HG03097 (cell line): ENCODE data around the gene DCHS1.

Source experiments
- ATAC-seq: cut with Tn5 transposase; IDR thresholded peaks from one replicate; pipeline ENCODE4 v1.9.1; 2021; ENCODE audit not compliant: unreplicated experiment, low FRiP score

The DCHS1 gene

DNA sequence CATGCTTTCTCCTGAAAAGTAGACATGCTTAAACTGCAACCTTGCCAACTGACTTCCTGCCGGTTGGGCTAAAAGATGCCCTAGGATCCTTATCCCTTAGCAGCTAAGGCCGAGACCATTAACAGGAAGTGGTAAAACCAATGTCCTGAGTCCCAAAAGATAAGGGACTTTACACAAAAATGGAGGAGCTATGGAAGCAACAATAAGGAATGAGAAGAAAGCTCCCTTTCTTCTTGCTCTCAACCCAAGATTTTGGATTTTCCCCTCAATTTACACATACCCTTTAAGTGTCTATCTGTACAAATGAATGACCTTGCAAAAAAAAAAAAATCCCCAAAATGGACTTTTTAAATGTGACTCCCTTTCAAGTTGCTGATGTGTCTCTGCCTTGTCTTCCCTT, 16.4 kb upstream of the DCHS1 start:
- ATAC-seq = no peak

DNA sequence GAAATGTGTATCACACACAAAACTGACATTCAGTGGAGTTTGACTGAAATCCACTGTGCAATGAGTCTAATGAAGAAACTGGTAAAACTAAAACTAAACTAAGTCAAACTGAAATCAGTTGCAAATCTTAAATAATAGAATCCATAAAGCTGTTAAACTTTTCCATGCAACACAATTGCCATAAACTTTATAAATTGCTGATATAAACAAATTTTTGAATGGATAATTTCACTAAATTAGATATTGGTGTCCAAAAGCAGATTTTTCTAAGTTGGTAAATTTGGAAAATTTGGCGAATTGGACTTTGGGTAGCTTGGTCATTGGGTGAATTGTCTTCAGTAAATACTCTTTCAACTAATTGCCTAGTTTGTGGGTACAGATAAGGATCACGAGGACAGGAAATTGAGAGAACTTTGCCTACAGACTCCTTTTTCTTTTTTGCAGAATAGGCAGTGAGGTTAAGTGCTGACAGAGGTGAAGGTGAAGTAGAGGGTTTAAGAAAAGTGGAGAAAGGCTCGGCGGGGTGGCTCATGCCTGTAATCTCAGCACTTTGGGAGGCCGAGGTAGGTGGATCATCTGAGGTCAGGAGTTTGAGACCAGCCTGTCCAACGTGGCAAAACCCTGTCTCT, 14.7 kb upstream of the DCHS1 start:
- no peak for ATAC-seq

DNA sequence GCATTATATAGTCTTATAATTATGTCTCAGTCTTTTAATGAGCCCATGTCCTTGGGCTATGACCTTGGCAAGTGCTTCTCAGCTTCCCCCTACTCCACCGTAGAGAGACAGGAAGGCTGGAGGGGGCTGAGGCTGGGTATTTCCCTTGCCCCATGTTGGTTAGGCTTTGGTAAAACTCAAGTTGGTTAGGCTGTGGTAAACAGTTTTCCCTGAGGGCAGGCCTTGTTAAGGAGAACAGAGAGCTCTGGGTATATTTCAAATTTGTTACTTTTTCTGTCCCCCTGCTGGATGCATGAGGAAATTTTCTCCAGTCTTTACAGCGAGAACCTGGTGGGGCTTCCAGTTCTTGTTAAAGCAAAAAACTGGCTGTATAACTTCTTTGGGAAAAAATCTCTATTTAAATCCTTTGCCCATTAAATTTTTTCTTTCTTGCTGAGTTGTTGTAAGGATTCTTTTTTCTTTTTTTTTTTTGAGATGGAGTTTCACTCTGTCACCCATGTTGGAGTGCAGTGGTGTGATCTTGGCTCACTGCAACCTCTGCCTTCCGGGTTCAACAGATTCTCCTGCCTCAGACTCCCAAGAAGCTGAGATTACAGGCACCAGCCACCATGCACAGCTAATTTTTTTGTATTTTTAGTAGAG, 12.2 kb upstream of the DCHS1 start:
- ATAC-seq = no peak

DNA sequence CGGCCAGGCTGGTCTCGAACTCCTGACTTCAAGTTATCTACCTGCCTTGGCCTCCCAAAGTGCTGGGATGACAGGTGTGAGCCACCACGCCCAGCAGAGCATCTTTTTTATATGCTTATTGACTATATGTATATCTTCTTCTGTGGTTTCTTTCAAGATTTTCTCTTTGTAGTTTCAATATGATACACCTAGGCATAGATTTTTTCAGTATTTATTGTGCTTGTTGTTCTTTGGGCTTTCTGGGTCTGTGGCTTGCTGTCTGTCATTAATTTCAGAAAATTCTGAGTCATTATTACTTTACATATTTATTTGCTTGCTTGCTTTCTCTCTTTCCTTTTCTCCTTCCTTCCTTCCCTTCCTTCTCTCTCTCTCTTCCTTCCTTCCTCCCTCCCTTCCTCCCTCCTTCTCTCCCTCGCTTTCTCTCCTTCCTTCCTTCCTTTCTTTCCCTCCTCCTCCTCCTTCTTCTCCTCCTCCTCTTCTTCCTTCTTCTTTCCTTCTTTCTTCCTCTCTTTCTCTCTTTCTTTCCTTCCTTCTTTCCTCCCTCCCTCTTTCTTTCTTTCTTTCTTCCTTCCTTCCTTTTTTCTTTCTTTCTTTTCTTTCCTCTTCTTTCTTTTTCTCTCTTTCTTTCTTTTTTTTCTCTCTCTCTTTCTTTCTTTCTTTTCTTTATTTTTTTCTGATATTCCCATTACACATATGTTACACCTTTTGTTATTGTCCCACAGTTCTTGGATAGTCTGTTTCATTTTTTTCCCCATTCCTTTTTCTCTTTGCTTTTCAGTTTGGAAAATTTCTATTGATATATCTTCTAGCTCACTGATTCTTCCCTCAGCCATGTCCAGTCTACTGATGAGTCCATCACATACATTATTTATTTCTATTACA, 10.9 kb upstream of the DCHS1 start:
- no peak for ATAC-seq

DNA sequence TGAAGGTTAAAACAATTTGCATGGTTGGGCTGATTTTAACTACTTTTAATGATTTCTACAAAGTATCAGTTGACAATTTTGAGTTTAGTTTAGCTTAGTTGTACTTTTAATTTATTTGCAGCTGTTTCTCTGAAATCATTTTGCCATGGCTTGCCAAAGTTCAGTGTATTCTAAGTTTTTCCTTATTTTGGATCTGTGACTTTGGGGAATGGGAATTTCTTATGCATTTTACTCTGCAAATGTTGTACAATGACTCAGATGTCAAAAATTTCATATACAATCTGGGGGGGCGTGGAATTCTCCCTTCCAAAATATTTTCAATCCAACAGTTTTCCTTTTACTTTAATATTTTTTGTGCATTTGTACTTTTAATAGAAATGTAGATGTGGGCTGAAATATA, 8.9 kb upstream of the DCHS1 start:
- ATAC-seq = no peak

DNA sequence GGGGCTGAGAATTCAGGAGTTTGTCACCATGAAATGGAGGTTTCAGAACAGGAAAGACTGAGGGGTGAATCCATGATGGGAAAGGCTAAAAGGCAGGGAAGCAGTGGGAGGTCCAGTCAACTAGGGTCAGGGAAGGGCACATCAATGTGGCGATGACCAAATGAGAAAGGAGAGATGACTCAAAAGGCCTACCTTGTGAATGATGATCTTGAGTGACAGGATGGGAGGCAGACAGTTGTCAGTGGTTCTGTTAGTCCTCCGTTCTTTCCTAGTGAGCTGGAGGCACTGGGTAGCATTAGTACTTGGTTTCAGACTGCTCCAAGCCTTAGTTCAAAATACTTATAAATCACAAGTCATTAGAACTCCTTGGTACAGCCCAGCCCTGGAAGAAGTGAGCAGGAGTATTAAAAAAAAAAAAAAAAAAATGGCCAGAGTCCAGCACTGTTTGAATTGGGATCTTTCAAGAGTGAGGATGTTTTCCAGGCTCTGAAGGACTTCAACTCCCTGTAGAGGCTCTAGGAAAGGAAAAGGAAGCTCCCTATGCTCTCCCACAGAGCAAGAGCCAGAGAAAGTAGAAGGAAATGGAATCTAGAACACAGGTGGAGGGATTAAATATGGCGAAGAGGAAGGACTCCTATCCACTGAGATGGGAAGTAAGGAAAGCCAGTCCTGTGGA, 8.3 kb upstream of the DCHS1 start:
- ATAC-seq = no peak

DNA sequence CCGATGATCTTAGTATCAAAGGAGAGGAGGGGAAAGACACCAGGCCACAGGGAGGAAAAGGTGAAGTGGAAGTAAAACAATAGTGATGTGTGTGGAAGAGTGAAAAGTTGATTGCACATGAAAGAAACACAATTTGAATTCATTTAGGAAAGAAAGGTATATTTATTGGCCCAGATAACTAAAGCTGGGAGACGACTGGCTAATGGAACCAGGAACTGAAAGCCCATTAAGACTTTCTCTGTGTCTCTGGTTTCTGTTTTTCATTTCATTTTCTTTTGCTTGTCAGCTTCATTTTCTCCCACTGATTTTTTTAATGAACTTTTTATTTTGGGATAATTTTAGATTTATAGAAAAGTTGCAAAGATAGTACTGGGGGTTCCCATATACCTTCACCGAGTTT, 5.1 kb upstream of the DCHS1 start:
- no peak for ATAC-seq

DNA sequence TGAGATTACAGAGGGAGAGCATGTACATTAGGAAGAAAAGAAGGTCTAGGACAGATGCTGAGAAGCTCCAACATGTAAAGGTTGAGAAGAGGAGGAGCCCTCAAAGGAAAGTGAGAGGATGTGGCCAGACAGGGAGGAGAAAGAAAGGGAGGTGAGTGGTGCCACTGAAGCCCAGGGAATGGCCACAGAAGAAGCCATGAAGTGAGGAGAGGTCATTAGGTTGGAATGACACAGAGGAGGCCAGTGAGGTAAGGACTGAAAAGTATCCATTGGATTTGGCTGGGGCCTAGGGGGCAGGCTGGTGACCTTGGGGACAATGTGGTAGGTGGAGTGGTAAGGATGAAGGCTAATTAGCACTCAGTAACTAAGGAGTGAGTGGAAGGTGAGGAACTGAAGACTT, 3.0 kb upstream of the DCHS1 start:
- no peak for ATAC-seq

DNA sequence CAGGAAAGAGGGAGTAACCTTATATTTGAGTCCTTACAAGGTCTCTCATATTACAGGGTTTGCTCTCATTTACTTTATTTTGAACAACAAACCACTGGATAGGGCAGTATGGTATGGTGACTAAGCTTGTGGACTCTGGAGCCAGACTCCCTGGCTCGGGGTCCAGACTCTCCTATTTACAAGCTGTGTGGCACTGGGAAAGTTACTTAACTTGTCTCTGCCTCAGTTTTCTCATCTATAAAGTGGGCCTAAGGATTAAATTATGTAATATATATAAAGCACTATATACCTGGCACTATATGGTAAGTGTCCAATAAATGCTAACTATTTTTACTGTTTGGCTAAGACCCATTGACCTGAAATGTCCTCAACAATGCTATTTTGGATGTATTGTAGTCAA, 1.7 kb upstream of the DCHS1 start:
- no peak for ATAC-seq

DNA sequence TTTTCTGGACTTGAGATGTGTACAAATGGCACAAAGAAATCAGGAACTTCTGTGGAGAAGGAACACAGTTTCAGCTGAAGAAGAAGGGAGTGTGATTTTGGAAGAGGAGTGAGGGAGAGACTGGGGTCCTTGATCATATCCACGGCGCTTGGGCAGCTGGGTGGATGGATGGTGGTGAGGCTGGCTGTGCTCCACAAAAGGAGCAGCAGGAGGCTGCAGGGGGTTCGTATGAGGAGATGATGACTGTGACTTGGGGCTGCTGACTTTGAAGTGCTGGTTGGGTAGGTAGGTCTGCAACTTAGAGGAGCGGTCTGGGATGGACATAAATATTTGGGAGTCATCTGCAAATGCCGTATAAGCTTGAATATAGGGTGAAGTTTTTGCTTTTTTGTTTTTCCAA, 1.3 kb upstream of the DCHS1 start:
- no peak for ATAC-seq

DNA sequence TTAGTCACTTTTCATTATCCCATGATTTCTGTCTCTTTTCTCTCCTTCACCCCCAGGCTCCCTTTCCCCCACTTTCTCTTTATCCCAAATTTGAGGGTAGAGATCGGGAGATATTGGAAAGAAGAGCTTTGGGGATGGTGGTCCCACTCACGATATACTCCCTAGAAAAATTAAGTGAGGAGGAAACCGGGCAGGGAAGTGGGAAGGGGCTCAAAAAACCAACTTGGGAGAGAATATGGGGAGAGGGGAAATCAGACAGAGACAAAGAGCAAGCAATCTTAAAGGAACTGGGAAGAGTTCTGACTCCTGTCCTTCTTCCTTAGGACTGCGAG, 941 bp upstream of the DCHS1 start:
- ATAC-seq = no peak

DNA sequence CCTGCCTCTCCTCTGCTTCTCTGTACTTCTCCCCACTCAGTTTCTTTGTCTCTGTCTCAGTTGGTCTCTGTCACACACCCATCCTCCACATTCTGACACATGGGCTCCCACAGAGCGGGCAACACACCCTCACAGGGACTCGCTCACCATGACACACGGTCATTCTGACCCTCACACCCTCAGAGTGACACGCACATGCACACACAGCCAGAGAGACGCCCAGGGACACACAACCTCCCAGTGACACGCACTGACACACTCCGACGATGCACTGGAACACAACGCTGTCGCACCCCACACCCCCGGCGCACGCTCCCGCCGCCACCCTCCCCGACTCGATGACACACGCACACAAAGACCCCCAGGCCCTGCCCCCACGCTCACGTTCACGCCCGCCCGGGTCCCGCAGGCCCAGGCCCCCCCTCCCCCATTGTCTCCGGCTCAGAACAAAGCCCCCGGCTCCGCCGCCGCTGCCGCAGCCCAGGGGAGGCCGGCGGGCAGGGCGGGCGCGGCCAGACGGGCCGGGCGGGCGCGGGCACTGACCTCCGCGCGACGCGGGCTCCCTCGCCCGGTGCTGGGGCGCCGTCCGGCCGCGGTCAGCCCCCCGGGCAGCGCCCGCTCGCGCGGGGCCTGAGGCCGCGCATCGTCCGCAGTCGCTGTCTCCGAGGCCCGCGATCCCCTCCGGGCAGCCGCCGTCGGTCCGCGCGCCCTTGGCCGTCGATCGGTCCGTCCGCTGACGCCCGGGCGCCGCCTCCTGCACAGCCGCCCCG, 404 bp downstream of the DCHS1 start:
- no peak for ATAC-seq

DNA sequence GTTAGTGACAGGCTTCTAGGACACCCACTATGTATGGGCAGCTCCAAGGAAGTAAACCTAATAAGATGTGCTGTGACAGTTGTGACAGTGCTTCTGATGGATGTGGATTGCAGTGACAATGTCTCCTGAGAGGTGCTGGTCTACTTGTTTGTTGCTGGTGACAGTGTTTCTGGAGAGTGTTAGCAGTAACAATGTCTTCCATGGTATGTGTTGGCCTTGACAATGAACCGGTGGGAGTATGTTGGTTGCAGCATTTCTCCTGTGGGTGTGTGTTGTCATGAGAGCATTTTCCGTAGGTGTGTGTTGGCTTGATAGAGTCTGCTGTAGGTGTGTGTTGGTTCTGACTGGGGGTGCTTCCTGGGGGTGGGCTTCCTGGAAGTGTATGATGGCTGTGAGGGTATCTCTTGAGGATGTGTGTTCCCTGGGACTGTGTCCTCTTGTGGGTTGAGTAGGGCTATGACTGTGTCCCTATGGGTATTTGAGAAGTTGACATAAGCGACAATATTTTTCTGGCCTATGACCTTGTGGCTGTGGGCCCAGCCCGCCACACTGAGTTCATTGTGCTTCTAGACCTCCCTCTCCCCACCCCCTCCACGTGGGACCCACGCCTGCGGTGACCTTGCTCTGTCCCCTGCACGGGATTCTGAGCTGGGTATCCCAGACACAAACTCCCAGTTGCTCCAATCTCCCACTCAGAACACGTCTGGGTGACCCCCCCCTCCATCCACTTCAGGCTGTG, 1.2 kb downstream of the DCHS1 start:
- ATAC-seq = no peak

DNA sequence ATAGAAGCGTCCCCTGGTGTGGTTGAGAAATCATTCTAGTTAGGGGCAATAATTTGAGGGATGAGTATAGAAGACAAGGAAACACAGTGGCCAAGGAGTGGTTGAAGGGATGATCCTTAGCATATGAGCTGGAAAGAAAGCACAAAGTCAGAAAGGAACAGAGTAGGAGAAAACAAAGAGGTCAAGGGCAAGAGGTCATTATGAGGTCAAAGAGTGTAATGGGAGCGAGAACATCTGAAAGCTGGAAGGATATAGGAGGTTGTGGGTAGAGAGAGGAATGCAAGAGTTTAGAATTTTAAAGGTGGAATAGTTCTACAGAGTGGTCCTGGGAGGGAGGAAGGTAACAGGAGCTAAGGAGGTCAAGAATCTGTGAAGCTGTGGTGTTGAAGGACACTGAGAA, 2.0 kb downstream of the DCHS1 start:
- ATAC-seq = no peak

DNA sequence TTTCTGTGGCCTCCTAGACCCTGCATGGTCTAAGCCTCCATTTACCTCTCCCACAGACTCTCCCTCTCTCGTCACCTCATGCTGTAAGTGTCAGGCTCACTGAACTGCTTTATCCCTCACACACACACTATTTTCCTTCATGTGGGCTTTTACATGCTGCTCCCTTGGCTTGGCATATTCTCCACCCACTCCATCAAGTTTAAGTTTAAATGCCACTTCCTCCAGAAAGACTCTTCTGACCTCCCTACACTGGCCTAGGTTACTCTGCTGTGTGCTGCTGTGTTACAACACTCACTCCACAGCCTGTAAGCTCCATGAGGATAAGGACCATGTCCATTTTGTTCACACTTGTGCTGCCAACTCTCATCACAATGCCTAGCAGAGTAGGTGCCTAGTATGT, 2.5 kb downstream of the DCHS1 start:
- no peak for ATAC-seq

DNA sequence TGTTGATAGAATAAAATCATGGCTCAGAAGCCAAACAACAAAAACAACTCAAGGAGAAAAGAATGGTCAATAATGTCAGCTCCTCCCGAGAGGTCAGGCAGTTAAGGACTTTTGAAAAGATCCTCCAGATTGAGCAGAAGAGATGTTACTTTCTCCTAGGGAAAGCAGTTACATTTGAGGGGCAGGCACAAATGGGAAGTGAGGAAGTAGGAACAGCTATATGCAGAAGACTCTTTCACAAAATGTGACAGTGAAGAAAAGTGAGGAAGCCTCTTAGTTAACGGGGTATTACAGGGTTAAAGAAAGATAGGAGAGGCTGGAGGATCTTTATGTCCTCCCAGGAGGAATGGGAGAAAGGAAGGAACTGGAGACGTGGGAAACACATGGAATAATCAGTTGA, 3.4 kb downstream of the DCHS1 start:
- ATAC-seq = no peak

DNA sequence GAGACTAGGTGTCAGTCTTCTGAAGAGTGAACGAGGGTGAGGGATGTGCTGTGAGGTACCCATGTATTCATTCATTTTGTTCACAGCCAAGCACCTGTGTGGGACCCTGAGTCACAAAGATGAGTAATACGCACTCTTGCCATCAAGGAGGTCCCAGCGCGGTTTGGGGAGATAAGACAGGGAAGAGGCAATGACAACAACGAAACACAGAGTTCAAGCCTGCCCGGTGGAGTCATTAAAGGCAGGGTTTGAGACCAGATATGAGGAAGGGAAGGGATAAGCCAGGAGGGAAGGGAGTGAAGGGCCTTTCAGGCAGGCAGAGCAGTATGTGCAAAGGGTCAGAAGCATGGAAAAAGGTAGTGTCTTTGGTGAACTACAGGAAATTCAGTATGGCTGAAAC, 4.6 kb downstream of the DCHS1 start:
- ATAC-seq = no peak

DNA sequence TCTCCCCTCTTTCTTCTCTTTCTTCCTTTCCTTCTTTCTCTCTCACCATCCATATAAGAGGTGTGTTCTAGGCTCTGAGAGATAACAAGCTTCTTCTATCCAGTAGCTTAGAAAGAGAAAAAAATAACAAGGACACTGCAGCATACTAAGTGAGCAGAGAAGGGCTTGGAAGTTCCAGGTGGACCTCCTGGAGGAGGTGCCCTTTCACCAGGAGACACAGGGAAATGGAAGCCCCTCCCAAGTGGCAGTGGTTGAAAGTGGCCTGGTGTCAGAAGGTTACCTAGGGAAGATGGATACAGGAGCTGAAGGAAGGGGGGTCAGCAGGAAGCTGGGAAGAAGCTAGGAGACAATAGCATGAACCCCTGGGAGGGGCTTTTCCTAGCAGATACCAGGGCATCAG, 5.5 kb downstream of the DCHS1 start:
- no peak for ATAC-seq

DNA sequence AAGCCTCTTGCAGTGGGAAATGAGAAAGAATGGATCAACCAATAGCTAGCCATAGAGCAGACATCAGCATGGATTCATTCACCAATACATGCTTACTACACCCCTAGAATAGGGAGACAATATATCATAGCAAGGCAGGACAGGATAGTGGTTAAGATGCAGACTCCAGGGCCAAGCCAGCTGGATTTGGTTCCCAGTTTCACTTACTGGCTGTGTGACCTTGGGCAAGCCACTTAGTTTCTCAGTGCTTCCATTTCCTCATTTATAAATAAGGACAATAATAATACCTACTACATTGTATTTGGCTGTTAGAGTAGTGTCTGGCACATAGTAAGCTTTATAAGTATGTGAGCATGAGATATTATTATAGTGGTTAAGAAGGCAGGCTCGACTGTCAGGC, 7.1 kb downstream of the DCHS1 start:
- ATAC-seq = no peak

DNA sequence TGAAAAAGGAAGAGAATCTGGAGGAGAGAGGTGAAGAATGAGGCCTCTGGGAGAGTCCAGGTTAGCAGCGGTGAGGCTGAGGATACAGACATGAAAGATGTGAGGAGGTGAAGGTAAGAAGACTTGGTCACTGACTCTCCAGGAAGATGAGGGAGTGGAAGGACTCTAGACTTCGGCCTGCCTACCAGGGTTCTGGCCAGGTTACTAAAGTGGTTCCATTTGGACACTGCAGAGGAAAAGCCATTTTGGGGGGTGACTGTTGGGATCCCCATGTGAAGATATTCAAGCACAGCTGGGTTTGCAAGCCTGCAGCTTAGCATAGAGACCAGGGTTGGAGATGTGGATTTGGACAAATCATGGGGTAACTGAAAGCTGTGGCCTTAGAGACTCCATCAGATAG, 7.8 kb downstream of the DCHS1 start:
- ATAC-seq = no peak
